Activated naive CD8-positive, alpha-beta T cell treated with anti-CD3 and anti-CD28 coated beads for 36 hours (primary cell): ENCODE results near the gene KIF2C. TPM values are rescaled to one million over a fixed set of nuclear protein-coding genes. Genes with fewer than 3 reads are reported as not detected.
"Not testable (repeated sequence)": the region's sequence is repeated elsewhere in the genome, so short reads cannot be mapped to it uniquely, and the experiment has no call there.

Experiments used
- DNase-seq: peaks from one replicate; pipeline ENCODE4 v3.0.0; 2021
- H3K27ac Mint-ChIP-seq: one replicate; pipeline ENCODE4 v1.8.0; 2022; ENCODE audit warnings: mild to moderate bottlenecking, moderate library complexity, mixed read lengths
- H3K27me3 Mint-ChIP-seq: one replicate; pipeline ENCODE4 v1.8.0; 2022; ENCODE audit warnings: mild to moderate bottlenecking, mixed read lengths
- H3K36me3 Mint-ChIP-seq: one replicate; pipeline ENCODE4 v1.8.0; 2021; ENCODE audit warnings: mild to moderate bottlenecking, mixed read lengths
- H3K4me1 Mint-ChIP-seq: one replicate; pipeline ENCODE4 v1.8.0; 2021; ENCODE audit warnings: mixed read lengths
- H3K4me3 Mint-ChIP-seq: one replicate; pipeline ENCODE4 v1.8.0; 2022; ENCODE audit warnings: mild to moderate bottlenecking, moderate library complexity, mixed read lengths
- H3K9me3 Mint-ChIP-seq: one replicate; pipeline ENCODE4 v1.8.0; 2022; ENCODE audit warnings: mixed read lengths
- total RNA-seq, 2 experiments: library from RNA; stranded (reverse); gene quantifications; one replicate each; pipeline ENCODE4 v1.2.3, GENCODE V29; 2021

KIF2C gene
- 10 to 100 TPM; 65.0 to 71.0 TPM for total RNA-seq

DNA sequence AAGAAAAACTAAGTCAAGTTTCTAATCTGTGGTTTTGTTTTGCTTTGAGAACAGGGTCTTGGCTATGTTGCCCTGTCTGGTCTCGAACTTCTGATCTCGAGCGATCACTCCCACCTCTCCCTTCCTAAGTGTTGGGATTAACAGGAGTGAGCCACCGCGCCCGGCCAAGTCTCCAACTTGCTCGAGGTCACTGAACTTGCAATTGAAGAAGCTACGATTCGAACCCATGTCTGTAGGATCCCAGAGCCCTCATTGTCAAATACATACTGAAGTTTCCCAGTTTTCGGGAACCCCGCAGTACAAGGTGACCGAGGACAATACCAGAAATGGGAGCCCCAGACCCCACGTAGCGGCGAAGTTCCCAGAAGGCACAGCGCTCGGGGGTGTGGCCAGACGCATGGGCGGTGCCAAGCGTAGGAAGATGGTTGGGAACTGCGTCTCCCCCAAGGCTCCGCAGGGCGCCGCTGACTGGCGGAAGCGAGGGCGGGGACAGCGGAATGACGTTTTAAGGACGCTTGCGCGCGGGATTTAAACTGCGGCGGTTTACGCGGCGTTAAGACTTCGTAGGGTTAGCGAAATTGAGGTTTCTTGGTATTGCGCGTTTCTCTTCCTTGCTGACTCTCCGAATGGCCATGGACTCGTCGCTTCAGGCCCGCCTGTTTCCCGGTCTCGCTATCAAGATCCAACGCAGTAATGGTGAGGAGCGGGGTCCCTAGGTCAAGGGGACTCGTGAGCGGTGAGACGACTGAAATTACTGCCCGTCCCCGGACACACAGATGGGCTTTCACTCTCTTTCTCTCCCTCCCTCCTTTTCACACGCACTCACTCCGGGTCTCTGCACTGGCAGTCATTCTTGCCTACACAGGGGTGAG lies at the start of gene KIF2C:
Gene KIF2C (plus strand): TSS at position 531 of the 872 bp plus-strand sequence. CDS start 96 bp downstream, at position 627.
- peak; percentile 98 for DNase-seq
- Mint-ChIP-seq H3K27me3 (no peaks in the 10 kb centered on the region), H3K36me3 (peaks cover 22% of the 10 kb centered on the region), H3K4me1 (peaks cover 12% of the 10 kb centered on the region), H3K9me3 (no peaks in the 10 kb centered on the region), H3K27ac (peak within 1 kb of the TSS; percentile 92), H3K4me3 (peak within 1 kb of the TSS; percentile 97)

DNA sequence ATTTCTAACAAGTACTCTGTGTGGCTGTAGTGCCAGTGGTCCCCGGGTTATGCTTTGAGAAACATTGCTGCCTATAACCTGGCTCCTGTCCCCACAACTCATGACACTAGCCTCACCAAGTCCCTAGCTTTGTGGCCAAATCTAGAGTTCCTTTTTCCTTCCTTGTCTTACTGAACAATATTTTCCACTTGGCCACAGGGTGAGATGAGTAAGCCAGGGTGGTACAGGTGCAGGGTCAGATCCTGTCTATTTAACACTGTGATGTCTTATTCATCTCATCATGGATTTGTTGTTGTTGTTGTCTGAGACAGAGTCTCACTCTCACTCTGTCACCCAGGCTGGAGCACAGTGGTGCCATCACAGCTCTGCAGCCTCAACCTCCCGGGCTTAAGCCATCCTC lies 46.5 kb upstream of the KIF2C start:
- peak overlapping the region; percentile 7 for H3K27ac Mint-ChIP-seq
- H3K9me3 Mint-ChIP-seq, result no peaks in the 10 kb centered on the region
- peak; percentile 28 for DNase-seq
- peaks cover 30% of the 10 kb centered on the region for H3K4me1 Mint-ChIP-seq
- H3K36me3 Mint-ChIP-seq, result peaks cover 2% of the 10 kb centered on the region
- no peaks in the 10 kb centered on the region for H3K27me3 Mint-ChIP-seq
- H3K4me3 Mint-ChIP-seq, result no peak overlapping the region

DNA sequence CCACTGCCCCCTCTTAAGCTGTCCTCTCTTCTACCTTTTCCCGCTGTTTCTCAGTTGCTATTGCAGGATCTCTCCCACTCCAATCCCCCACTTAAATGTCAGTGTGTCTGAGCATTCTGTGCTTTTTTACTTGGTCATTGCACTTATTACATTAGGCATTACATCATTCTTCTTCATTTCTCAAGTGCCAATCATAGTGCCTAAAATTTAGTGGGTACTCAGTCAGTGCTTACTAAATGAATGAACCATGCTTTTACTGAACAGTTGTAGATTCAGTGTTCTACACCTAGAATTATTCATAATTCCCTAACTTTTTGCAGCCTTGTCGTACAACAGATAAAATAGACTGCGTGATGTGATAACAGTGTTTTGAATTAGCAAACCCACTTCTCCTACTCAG lies 45.7 kb upstream of the KIF2C start:
- H3K36me3 Mint-ChIP-seq, result peaks cover 2% of the 10 kb centered on the region
- no peaks in the 10 kb centered on the region for H3K9me3 Mint-ChIP-seq
- no peak overlapping the region for H3K4me3 Mint-ChIP-seq
- peaks cover 30% of the 10 kb centered on the region for H3K4me1 Mint-ChIP-seq
- peak overlapping the region; percentile 16 for H3K27ac Mint-ChIP-seq
- no peak for DNase-seq
- no peaks in the 10 kb centered on the region for H3K27me3 Mint-ChIP-seq

DNA sequence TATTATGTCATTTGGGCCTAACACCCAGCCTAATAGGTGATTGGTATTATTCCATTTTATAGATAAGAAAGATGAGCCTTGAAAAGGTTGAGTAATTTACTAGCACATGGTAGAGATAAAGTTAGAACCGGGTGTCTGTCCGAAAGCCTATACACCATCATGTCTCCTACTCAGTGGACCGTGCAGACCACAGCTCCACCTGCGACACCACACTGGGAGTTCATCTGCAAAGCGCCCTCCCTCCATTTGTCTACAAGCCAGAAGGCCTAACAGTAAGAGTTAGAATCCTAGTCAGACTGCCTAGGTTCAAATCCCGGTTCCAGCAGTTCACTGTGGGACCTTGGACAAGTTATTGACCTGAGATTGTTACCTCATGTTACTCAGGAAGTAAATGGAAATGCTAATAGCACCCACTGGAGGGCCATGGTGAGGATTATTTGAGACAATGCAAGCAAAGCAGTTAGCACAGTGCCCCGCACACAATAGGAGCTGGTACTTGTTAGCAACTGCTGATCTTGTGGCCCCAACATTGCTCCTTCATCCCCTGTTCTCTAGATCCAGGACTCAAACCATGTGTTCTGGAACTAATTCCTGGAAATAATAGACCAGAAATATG lies 44.7 kb upstream of the KIF2C start:
- no peaks in the 10 kb centered on the region for H3K9me3 Mint-ChIP-seq
- H3K27ac Mint-ChIP-seq, result no peak overlapping the region
- no peak for DNase-seq
- H3K27me3 Mint-ChIP-seq, result no peaks in the 10 kb centered on the region
- H3K4me3 Mint-ChIP-seq, result no peak overlapping the region
- H3K4me1 Mint-ChIP-seq, result peaks cover 30% of the 10 kb centered on the region
- peaks cover 2% of the 10 kb centered on the region for H3K36me3 Mint-ChIP-seq

DNA sequence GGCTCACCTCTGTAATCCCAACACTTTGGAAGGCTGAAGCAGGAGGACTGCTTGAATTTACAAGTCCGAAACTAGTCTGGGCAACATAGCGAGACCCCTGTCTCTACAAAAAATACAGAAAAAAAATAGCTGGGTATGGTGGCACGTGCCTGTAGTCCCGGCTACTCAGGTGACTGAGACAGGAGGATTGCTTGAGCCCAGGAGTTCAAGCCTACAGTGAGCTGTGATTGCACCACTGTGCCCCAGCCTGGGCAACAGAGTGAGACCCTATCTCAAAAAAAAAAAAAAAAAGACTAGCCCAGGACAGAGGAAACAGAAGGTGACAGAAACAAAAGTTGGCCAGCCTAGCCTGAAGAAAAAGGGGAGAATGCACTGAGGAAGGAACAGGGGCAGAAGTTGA lies 44.0 kb upstream of the KIF2C start:
- Mint-ChIP-seq H3K27ac (no peak overlapping the region), H3K9me3 (no peaks in the 10 kb centered on the region), H3K36me3 (peaks cover 2% of the 10 kb centered on the region), H3K4me3 (no peak overlapping the region), H3K27me3 (no peaks in the 10 kb centered on the region), H3K4me1 (peaks cover 30% of the 10 kb centered on the region)
- DNase-seq, result no peak

DNA sequence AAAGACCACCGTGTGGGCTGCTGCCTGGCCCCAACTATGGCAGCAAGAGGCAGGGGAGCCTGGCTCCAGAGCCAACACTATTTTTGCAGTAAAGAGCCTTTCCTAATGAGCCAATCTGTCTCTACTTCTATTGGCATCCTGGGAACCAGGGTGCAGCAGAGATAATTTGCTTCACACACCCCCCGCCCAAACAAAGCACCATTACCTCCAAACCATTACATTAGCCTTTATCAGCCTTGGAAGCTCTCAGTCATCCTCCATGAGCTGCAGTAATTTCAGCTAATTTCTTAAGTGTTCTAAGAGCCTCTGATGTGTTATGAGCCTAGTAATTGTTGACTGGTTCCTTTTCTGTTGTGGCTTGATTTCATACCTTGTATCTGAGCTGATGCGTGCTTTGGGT lies 43.5 kb upstream of the KIF2C start:
- Mint-ChIP-seq H3K4me1 (peaks cover 30% of the 10 kb centered on the region), H3K27ac (peak overlapping the region; percentile 81), H3K9me3 (no peaks in the 10 kb centered on the region), H3K27me3 (no peaks in the 10 kb centered on the region), H3K4me3 (no peak overlapping the region), H3K36me3 (peaks cover 2% of the 10 kb centered on the region)
- DNase-seq, result no peak

DNA sequence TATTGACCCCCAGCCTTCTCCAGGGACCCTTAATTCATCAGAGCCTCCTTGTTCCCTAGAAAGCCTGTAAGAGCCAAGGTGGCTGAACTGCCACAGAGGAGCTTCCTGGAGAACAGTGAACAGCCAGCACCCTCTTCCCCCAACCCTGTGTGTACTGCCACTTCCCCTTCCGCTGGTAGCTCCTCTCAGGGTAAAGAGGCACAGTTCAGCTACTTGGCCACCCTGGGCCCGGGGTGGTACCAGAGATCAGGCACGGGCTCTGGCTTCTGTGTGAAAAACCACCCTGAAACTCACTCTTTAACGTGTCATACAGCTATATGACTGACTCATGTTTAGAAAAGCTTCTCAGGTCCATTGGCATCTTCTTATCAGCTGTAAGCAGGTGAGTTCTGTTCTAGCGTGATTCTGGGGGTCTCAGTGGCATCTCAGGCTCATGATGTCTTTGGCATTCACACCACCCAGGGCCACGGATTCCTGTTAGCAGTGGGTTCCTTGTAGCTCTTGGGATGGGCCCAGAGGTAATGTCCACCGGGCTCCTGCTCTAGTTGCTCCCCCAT lies 42.8 kb upstream of the KIF2C start:
- Mint-ChIP-seq H3K36me3 (peaks cover 2% of the 10 kb centered on the region), H3K27ac (peak overlapping the region; percentile 81), H3K4me3 (no peak overlapping the region), H3K9me3 (no peaks in the 10 kb centered on the region), H3K27me3 (no peaks in the 10 kb centered on the region), H3K4me1 (peaks cover 30% of the 10 kb centered on the region)
- peak; percentile 38 for DNase-seq

DNA sequence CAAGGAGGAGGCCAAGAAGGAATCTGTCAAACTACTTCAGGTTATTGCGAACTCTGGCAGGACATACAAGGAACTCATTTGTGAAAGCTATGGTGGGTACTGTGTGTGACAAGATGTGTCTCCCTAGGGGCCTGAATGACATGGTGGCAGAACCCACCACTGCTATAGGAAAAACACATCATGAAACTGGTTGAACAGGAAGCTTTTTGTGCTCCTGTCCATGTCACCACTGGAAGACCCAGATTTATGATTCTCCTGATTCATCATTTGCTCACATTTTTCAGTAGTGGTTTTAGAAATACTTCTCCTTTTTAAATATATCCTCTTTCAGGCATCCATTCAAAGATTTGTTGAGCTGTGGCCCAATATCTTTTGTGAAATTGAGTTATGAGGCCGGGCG lies 41.5 kb upstream of the KIF2C start:
- Mint-ChIP-seq H3K4me1 (peaks cover 27% of the 10 kb centered on the region), H3K36me3 (peaks cover 2% of the 10 kb centered on the region), H3K9me3 (no peaks in the 10 kb centered on the region), H3K27ac (no peak overlapping the region), H3K4me3 (no peak overlapping the region), H3K27me3 (no peaks in the 10 kb centered on the region)
- no peak for DNase-seq

DNA sequence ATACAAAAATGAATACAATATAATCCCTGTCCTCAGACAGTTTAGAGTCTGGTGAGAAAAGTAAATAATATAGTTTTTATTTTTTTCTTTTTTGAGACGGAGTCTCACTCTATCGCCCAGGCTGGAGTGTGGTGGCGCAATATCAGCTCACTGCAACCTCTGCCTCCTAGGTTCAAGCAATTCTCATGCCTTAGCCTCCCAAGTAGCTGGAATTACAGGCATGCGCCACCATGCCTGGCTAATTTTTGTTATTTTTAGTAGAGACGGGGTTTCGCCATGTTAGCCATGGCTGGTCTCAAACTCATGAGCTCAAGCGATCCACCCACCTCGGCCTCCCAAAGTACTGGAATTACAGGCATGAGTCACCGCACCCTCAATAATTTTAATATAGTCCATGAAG lies 40.3 kb upstream of the KIF2C start:
- H3K9me3 Mint-ChIP-seq, H3K27ac Mint-ChIP-seq: not testable (repeated sequence)
- peaks cover 20% of the 10 kb centered on the region for H3K4me1 Mint-ChIP-seq

DNA sequence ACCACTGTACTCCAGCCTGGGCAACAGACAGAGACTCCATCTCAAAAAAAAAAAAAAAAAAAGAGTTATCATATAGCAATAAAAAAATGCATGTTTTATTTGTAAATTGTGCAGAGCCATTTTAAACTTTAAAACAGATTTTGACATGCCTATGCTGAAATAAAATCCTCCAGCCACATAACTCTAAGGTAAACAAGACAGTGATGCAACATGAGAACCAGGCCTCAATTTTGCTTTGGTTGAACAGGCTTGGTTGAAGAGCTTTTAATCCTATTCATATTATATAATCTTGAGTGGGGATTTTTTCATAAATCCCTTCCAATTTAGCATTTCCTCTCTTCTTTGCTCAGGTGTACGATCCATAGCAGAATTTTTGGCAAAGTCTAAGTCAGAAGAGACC lies 39.1 kb upstream of the KIF2C start:
- Mint-ChIP-seq H3K27me3 (no peaks in the 10 kb centered on the region), H3K36me3 (peaks cover 2% of the 10 kb centered on the region), H3K4me1 (peaks cover 17% of the 10 kb centered on the region), H3K4me3 (no peak overlapping the region), H3K9me3 (no peaks in the 10 kb centered on the region), H3K27ac (no peak overlapping the region)
- DNase-seq, result no peak

More for the DNA sequence above, 40.3 kb upstream of the KIF2C start:
- not testable (repeated sequence) for H3K27me3 Mint-ChIP-seq, DNase-seq, H3K36me3 Mint-ChIP-seq, H3K4me3 Mint-ChIP-seq

DNA sequence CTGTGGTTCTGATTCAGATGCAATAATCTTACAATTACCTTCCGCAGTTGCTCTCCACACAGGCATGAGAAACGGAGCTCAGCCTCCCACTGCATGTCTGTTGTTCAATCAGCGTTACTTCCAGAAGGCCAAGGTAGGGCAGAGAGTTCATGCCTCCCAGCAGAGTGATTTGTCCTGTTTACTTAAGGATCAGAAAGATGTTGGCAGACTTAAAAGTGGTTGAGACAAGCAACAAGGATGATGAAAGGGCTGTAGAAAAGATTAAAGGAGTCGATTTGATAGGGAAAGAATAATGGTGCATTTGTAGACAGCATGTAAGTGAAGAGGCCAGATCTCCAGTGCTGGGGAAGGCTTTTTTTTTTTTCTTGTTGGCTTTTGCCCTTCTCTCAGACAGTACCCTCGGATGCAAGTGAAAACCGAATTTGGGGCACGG lies 38.5 kb upstream of the KIF2C start:
- Mint-ChIP-seq H3K9me3 (no peaks in the 10 kb centered on the region), H3K27ac (no peak overlapping the region), H3K36me3 (peaks cover 2% of the 10 kb centered on the region), H3K4me1 (peaks cover 15% of the 10 kb centered on the region), H3K4me3 (no peak overlapping the region), H3K27me3 (no peaks in the 10 kb centered on the region)
- no peak for DNase-seq

DNA sequence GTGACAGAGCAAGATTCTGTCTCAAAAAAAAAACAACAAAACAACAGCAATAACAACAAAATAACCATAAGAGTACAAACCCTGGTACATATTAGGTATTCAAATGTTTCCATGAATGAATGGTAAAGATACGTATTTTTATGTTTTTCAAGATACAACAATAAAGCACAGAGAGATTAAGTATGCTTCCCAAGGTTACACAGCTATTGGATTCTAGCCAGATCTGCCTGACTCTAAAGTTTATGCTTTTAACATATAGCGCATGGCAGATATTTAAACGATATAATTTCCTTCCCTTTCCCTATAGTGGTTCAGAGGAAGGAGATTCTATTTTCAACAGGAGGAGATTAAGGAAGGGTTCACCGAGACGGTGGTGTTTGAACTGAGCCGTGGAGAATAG lies 34.2 kb upstream of the KIF2C start:
- H3K9me3 Mint-ChIP-seq, result no peaks in the 10 kb centered on the region
- peaks cover 6% of the 10 kb centered on the region for H3K4me1 Mint-ChIP-seq
- no peaks in the 10 kb centered on the region for H3K36me3 Mint-ChIP-seq
- H3K27me3 Mint-ChIP-seq, result no peaks in the 10 kb centered on the region
- no peak overlapping the region for H3K4me3 Mint-ChIP-seq
- H3K27ac Mint-ChIP-seq, result no peak overlapping the region
- DNase-seq, result no peak

DNA sequence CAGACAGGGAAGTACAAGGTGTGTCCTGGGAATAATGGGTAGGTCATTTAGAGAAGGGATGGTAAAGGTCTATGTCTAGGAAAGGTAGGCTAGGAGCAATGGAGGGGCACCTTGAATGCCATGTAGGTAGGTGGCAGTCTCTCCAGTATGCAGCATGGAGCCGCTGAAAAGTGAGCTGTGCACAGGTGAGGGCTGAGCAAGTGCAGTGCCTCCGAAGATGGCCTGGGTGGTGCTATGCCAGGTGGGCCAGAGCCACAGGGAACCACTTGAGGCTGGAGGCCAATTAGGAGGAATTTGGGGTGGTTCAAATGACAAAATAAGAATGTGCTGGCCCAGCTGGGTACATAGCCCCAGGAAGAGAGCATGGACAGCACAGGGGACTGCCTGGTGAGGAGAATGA lies 33.7 kb upstream of the KIF2C start:
- H3K27ac Mint-ChIP-seq, result no peak overlapping the region
- H3K4me1 Mint-ChIP-seq, result peaks cover 6% of the 10 kb centered on the region

DNA sequence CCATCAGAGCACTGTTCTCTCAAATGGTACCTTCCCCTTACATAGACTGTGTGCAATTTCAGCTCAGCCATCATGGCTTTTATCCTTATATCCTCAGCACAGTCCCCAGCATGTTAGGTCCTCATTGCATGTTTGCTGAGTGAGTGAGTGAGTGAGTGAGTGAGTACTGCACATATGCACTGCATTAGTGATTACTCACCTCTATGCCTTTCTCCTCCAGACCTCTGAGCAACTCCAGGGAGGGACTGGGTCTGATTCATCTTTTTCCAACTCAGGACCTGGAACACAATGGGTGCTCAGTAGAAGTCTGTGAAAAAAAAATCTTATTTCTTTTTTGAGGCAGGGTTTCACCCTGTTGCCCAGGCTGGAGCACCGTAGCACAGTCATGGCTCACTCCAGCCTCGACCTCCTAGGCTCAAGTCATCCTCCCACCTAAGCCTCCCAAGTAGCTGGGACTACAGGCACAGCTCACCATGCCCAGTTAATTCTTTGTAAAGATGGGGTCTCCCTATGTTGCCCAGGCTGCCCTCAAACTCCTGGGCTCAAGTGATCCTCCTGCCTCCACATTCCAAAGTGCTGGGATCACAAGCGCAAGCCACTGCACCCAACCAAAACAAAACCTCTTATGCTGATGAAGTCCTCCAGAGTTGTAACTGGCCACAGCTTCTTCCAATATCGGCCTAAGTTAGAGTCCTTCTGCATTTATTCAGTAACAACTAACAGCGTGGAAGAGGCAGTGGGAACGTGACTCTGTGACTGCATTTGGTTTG lies 32.3 kb upstream of the KIF2C start:
- no peak for DNase-seq
- Mint-ChIP-seq H3K9me3 (no peaks in the 10 kb centered on the region), H3K4me1 (peaks cover 6% of the 10 kb centered on the region), H3K27me3 (no peaks in the 10 kb centered on the region), H3K4me3 (no peak overlapping the region), H3K27ac (no peak overlapping the region), H3K36me3 (no peaks in the 10 kb centered on the region)

More for the DNA sequence above, 33.7 kb upstream of the KIF2C start:
- no peak for DNase-seq
- Mint-ChIP-seq H3K36me3 (no peaks in the 10 kb centered on the region), H3K4me3 (no peak overlapping the region), H3K9me3 (no peaks in the 10 kb centered on the region), H3K27me3 (no peaks in the 10 kb centered on the region)
